HG02970 (cell line): Measurements from ENCODE around the gene ZNF74.
"Not testable (repeated sequence)": the region's sequence is repeated elsewhere in the genome, so short reads cannot be mapped to it uniquely, and the experiment has no call there.

ENCODE experiments used
- ATAC-seq: cut with Tn5 transposase; IDR thresholded peaks from one replicate; pipeline ENCODE4 v1.9.1; 2021; ENCODE audit warnings: mild to moderate bottlenecking, moderate library complexity, moderate number of reproducible peaks; ENCODE audit not compliant: unreplicated experiment, low FRiP score

The ZNF74 gene

DNA sequence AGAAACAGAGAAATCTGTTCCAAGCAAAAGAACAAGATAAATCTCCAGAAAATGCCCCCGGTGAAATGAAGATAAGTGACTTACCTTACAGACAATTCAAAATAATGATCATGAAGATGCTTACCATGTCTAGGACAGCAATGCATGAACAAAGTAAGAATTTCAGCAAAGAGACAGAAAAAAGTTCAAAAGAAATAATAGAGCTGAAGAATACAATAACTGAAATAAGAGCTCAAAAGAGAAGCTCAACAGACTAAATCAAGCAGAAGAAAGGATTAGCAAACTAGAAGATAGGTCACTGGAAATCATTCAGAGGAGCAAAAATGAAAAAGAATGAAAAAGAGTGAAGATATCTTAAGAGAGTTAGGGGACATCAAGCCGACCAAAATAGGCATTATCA is 19.8 kb upstream of the ZNF74 start:
- not testable (repeated sequence) for ATAC-seq

DNA sequence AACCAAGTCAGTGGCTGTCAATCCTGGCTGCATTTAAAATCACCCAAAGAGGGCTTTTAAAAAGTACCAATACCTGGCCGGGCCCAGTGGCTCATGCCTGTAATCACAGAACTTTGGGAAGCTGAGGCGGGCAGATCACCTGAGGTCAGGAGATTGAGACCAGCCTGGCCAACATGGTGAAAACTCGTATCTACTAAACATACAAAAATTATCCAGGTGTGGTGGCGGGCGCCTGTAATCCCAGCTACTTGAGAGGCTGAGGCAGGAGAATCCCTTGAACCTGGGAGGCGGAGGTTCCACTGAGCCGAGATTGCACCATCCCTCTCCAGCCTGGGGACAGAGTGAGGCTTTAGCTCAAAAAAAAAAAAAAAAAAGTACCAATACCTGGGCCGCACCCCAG is 17.7 kb upstream of the ZNF74 start:
- ATAC-seq, result not testable (repeated sequence)

DNA sequence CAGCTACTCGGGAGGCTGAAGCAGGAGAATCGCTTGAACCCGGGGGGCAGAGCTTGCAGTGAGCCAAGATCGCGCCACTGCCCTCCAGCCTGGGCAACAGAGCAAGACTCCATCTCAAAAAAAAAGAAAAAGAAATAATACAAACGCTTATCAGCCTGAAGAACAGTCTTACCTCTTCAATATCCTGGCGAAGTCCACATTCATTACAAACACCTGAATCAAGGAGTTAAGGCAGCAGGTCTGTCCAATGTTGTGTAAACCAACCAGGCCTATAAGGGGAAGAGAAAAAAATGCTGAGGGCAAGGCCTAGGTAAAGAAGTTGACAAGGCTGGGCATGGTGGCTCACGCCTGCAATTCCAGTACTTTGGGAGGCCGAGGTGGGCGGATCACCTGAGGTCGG is 17.0 kb upstream of the ZNF74 start:
- not testable (repeated sequence) for ATAC-seq

DNA sequence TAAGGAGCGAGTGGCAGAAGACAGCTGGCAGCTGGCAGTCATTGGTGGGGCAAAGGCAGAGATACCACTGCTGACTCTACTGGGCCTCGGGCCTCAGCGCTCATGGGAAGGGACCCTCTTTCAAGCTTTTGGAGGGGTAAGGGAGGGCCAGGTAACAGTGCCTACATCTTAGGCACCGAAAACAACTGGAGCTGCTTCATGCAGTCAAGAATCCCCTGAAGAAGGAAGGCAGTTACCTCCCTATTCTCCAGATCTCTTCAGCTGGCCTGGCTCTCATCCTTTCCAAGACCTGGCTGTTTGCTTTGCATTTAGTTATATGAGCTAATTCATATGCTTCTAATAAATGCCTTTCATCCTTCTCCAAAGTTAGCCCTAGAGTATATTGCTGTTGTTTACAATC is 15.8 kb upstream of the ZNF74 start:
- no peak for ATAC-seq

DNA sequence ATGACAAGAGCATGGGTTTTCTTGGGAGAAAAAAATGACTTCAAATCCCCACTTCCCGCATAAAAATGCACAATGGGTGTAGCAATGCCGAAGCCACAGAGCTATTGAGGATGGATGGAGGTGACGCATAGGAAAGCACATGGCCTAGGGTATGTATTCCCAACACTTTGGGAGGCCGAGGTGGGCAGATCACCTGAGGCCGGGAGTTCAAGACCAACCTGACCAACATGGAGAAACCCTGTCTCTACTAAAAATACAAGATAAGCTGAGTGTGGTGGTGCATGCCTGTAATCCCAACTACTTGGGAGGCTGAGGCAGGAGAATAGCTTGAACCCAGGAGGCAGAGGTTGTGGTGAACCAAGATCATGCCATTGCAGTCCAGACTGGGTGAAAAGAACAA is 15.3 kb upstream of the ZNF74 start:
- not testable (repeated sequence) for ATAC-seq

DNA sequence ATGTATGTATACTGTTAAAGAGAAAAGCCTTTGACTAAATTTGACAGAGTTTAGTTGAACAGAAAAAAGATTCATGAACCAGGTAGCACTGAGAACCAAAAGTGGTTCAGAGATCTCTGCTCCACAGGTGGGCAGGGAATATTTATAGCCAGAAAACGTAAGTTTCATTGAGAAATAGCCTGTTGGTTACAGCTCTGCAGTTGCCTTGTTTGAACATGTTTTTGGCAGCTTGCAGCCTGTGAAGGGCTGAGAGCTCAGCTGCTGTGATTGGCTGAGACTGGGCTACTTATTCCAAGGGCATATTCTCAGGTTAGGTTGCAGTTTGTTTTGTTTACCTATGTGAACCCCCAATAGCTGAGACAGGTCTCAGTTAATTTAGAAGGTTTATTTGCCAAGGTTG is 13.5 kb upstream of the ZNF74 start:
- no peak for ATAC-seq

DNA sequence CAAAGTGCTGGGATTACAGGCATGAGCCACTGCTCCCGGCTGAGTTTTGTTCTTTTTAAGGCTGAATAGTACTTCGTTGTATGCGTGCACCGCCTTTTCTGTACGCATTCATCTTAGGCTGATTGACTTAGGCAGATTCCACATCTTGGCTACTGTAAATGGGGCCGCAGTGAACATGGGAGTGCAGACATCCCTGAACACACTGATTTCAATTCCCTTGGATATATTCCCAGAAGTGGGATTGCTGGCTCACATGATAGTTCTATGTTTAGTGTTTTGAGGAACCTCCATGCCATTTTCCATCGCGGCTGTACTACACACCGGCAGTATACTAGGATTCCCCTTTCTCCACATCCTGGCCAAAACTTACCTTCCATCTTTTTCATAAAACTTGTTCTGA is 10.4 kb upstream of the ZNF74 start:
- ATAC-seq, result no peak

DNA sequence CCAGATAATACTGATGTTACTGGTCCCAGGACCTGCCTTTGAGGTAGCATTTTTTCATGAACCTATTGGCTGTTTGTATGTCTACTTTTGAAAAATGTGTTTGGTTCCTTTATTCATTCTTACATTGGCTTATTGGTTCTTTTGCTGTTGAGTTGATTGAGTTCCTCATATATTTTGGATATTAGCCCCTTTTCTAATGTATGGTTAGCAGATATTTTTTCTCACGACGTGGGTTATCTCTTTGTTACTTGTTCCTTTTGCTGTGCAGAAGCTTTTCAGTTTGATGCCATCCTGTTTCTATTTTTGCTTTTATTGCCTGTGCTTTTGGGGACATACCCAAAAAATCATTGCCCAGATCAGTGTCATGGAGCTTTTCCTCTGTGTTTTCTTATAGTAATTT is 9.8 kb upstream of the ZNF74 start:
- ATAC-seq, result no peak

DNA sequence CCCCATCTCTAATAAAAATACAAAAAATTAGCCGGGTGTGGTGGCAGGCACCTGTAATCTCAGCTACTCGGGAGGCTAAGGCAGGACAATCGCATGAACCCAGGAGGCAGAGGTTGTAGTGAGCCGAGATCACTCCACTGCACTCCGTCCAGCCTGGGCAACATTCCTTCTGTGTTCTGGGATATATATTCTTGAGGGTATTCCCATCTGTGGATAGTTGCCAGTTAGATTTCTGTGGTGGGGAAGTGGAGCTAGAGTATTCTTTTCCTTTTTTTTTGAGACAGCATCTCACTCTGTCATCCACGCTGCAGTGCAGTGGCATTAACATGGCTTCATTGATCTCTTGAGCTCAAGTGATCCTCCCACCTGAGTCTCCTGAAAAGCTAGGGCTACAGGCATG is 9.1 kb upstream of the ZNF74 start:
- no peak for ATAC-seq

DNA sequence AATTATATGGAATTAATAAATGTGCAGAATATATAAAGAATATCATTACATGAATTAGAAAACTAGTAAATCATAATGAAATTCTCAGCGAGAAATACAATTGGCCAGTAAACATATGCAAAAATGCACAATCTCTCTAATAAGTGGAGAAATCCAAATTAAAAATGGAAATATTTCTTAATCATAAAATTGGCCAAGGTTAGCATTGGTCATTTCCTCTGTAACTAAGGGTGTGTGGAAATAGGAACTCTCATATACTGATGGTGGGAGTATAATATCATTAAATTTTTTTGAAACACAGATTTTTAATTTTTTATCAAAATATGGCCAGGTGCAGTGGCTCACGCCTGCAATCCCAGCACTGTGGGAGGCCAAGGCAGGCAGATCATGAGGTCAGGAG is 7.6 kb upstream of the ZNF74 start:
- no peak for ATAC-seq

DNA sequence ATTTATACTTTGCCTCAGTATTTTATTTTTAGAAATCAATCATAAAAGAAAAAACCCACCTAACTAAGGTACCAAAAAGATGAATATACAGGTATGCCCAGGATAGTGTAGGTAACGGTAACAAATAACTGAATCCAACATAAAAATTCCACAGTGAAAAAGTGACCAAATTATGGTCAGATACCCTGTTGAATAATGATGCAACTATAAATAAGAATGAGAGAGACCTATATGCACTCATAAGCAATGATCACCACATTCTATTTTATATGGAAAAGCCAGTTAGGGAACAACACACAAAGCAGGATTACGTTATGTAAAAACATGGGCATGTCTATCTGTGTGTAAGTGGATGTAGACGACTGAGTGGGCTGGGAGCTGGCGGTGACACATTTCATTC is 7.0 kb upstream of the ZNF74 start:
- no peak for ATAC-seq

DNA sequence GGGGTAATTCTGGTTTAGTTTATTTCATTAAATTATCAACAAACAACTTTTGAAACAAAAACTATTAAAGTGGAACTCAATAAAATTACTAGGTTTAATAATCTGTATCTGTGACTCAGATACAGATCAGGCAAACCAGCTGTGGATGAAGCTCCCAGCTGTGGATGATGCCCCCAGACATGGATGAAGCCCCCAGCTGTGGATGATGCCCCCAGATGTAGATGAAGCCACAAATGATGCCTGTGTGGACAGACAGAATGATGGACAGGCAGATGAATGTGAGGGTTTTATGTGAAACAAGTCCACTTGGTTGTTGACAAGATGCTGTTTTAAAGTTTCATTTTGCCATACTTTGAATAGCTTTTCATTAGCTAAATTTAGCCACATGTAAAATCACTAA is 5.8 kb upstream of the ZNF74 start:
- no peak for ATAC-seq

DNA sequence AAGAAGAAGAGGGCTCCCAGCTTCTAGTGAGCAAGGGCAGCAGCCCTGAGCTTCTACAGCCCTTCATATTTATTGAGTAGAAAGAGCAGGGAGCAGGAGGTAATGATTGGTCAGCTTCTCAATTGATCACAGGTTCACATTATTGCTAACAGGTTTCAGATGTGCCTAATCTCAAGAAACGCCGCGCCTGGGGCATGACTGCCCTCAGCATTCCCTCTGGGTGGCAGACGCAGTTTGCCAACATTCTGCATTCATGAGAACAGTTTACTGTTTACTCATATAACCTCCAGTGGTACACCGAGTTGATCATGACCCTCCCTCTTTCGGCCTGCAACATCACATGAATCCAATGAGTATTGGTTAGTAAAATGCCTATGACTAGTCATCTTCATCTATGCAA is 4.7 kb upstream of the ZNF74 start:
- ATAC-seq, result no peak

DNA sequence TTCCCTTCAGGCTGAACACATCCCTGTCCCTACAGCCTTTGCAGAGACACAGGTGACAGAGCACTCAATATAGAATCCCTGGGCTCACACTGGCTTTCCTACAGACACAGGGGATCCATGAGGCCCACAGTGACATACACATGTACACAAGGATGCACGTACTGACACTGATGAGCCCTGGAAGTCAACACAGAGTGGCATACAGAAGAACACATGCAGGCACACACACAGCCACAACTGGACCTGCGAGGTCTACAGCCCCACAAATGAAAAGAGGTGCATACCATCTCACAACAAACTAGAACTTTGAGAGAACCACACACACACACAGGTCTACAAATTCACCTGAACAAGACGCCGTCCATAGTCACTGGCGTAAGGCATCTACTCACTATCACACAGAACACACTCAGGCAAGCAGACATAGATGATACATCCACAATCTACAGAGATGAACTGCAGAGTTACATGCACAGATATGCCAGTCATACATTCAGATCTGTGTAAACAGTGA is 3.5 kb upstream of the ZNF74 start:
- ATAC-seq, result no peak

DNA sequence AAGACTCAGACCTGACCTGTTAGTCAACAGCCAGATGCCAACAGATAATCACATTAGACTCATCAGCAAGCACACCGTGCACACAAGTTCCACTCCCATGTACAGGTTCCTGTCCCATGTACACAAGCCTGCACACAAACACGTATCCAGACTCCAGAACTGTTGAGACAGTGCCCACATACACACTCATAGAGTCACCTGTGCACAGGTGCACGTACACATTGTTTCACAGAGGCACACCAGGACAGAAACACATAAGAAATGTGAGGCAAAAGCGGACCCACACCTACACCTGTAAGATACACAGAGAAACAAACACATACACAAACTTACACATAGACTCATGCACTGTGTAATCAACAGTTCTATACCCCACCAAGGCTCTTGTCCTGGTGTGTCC is 2.7 kb upstream of the ZNF74 start:
- no peak for ATAC-seq

DNA sequence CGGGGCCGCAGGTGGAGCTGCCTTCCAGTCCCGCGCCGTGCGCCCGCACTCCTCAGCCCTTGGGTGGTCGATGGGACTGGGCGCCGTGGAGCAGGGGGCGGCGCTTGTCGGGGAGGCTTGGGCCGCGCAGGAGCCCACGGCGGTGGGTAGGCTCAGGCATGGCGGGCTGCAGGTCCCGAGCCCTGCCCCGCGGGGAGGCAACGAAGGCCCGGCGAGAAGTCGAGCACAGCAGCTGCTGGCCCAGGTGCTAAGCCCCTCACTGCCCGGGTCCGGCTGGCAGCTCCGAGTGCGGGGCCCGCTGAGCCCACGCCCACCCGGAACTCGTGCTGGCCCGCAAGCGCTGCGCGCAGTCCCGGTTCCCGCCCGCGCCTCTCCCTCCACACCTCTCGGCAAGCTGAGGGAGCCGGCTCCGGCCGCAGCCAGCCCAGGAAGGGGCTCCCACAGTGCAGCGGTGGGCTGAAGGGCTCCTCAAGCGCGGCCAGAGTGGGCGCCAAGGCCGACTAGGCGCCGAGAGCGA is 1.5 kb upstream of the ZNF74 start:
- ATAC-seq, result not testable (repeated sequence)

DNA sequence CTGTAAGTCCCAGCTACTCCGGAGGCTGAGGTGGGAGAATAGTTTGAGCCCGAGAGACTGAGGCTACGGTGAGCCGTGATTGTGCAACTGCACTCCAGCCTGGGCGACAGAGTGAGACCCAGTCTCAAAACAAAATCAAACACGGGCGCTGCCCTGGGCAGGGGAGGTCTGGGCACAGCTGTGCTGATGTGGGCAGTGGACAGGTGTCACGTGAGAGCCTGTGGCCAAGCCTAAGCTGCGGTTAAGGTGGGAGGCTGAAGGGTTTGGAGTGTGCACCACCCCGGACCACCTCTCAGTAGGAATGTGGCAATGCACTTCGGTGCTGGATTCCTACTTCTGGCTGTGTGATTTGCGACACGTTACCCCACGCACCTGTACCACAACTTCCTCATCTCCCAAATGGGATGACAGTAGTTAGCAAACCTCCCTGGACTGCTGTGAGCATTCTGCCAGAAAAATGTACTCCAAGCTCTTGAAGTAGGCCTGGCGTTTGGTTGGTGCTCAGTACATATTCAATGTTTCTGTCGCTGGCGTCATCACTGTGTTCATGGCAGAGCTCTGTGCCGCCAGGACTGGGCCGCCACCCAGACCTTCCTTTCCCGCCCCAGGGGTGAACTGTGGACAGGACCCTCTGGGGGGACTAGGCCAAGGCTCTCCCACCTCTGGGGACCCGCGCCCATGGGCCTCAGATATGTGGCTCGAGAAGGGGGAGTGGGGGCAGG is 807 bp upstream of the ZNF74 start:
- ATAC-seq, result no peak

DNA sequence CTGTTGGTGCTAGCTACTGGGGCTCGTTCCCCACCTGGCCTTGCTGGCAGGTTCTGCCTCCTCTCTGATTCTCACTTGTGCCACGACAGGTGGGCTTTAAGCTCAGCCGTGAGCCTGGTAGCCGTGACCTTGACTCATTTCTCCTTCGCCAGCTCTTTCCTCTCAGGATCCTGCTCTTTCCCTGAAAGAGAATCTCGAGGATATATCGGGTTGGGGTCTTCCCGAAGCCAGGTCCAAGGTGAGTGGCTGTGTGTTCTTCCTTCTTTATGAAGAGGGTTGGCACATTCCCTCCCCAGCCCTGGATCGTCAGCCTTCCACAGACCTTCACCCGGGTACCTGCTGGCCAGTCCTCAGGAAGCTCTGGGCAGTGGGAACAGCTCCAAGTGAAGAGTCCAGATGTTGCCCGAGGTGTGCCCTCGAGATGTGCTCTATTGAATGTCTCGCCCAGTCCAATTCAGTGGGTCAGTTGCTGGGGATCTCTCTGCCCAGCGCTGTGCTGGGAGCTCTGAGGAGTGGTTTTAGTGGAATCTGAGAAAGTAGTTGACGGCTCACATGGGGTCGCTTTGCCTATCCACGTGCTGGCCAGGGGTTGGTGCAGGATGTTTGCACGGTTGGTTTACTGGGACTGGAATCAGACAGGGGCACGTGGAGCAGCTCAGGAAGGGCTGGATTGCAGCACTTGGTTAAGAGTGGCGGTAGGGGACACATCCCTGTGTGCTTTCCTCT is 1.4 kb downstream of the ZNF74 start:
- ATAC-seq, result no peak

DNA sequence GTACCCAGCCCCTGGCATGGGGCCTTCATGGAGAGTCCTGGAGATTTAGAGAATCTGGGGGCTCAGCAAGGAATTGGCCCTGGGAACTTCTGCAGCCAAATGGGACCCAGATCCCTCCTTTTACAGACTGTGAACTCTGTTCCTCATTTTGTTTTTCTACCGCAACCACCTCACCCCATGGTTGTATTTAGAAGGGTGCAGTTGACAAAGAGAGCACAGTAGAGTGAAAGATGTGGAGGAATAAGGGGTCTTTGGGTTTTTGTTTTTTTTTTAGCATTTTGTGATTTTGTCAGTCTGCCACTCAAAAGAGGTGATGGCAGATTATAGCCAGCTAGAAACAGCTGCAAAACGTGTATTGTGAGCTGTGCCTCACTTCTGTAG is 1.9 kb downstream of the ZNF74 start:
- ATAC-seq, result no peak

DNA sequence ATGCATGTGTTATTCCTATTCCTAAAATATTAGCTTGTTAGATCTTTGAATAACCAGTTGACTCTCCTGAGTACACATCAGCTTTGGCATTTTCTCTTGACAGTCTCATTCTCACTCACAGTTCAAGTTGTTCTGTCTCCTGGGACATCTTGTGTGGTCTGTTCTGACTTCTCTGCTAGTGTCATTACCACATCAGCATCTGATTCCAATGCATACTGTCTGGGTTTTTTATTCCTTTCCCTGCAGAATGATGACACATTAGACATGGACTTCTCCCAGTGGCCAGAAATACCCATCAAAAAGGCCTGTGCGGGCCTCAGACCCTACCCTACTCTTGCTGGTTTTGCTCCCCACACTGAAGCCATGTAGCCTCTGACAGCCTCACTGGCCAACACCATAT is 2.7 kb downstream of the ZNF74 start:
- no peak for ATAC-seq

DNA sequence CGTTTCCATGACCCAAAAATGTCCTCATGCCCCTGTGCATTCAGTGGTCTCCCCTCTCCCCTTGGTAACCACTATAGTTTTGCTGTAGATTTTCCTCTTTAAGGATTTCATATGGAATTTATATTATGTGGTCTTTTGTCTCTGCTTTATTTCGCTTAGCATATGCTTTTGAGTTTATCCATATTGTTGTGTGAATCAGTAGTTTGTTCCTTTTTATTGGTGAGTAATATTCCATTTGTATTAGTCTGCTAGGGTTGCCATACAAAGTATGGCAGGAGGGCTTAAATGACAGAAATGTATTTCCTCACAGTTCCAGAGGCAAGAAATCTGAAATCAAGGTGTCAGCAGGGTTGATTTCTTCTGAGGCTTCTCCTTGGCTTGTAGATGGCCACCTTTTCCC is 3.5 kb downstream of the ZNF74 start:
- no peak for ATAC-seq

DNA sequence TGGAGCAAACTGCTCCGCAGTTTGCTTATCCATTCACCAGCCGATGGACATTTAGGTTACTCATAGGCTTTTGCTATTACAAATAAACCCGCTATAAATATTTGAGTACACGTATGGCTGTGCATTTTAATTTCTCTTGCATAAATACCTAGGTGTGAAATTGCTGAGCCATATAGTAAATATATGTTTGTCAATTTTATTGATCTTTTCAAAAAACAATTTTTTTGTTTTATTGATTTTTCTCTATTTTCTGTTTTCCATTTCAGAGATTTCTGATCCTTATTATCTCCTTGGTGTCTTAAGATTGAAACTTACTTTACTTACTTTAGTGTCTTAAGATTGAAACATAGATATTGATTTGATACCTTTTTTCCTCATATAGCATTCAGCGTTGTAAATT is 4.5 kb downstream of the ZNF74 start:
- ATAC-seq, result no peak
